Subcutaneous adipose tissue (tissue), 4 donors: ENCODE results near the gene TMEM163. TPM values are rescaled to one million over a fixed set of nuclear protein-coding genes. Genes with fewer than 3 reads are reported as not detected.

Experiments used
- CTCF ChIP-seq: fragments of 450-650 bp; IDR thresholded peaks from one replicate; pipeline ENCODE4 v1.5.1; 2016; ENCODE audit warnings: low read depth, mild to moderate bottlenecking, control low read depth, antibody characterized with exemption, moderate library complexity
- total RNA-seq, 4 donors: library from RNA; depleted of rRNA; stranded (reverse); fragments of >200 nt; gene quantifications; one replicate each; pipeline ENCODE4 v1.1.0, GENCODE V29; 2016

Gene TMEM163
- total RNA-seq, 4 donors from 2014 or later, result 0.16 to 3.2 TPM; not detected in 2

- TF ChIP-seq CTCF, result no peak
Measured at GRCh38 chr2:134677856-134678756, 40.7 kb downstream of the TMEM163 start.

- TF ChIP-seq CTCF, result no peak
Measured at GRCh38 chr2:134676960-134677359, 41.8 kb downstream of the TMEM163 start.

DNA sequence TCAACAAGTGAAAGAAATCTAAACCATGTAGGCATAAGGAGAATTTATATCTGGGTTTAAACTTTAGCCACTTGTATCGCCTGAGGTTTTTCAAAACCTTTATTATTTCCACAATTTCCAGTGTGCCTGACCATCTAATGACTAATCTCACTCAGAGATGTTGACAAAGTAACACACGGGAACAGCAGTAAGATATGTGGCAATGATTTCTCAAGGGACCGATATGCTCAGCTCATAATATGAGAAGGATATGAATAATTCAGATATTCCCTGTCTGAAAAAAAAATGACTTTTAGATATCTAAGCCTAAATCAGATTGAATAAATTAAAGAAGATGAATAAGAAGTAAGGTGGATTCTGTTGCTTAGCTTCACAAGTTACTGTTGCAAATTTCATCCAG, 43.5 kb downstream of the TMEM163 start:
- TF ChIP-seq CTCF, result no peak

GRCh38 chr2:134674687-134675086, 44.1 kb downstream of the TMEM163 start:
- TF ChIP-seq CTCF, result no peak

GRCh38 chr2:134671513-134671912, 47.3 kb downstream of the TMEM163 start:
- no peak for TF ChIP-seq CTCF

- no peak for TF ChIP-seq CTCF
Measured at GRCh38 chr2:134670955-134671354, 47.8 kb downstream of the TMEM163 start.

DNA sequence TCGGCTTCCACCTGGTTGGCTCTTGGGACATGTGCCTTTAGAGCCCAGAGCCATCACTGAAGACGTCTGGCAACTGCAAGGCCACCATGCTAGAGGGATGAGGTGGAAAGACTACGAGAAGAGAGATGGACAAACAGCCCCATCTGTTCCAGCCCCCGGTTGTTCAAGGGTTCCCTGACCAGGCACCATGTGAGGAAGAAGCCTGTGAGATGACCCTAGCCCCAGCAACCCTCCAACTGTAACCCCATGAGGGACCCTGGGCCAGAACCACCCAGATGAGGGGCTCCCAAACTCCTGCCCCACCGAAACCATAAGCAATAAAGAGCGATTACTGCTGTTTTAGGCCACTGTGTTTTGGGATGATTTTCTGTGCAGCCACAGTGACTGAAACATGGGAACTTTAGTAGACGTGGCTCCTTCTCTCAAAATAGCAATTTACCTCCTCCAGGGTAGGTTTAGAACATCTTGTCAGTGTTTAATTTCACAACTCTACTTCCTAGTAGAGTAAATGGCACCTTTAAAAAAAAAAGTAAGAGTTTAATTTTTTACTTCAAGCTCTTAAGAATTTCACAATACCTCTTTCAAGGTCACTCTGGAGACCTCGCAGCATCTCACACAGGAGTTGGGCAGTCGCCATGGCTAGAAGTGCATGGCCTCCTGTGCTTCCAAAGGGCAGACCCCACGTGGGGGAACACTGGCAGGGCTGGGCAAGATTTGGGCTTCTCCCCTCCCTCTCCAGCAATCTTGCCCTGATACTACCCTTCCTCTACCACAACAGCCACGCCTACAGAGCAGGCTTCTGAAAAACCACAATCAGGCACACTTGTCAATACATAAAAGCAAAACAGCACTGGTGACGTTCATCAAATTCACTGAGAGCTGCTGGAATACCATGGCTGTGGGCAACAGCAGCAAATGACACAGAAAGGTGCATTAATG, 48.8 kb downstream of the TMEM163 start:
- no peak for TF ChIP-seq CTCF
